ENCODE measurements around the gene SDK2. TPM values are rescaled to one million over a fixed set of nuclear protein-coding genes. Genes with fewer than 3 reads are reported as not detected.

SDK2 gene
- total RNA-seq, 1 donor from 2014 or later, result not detected

DNA sequence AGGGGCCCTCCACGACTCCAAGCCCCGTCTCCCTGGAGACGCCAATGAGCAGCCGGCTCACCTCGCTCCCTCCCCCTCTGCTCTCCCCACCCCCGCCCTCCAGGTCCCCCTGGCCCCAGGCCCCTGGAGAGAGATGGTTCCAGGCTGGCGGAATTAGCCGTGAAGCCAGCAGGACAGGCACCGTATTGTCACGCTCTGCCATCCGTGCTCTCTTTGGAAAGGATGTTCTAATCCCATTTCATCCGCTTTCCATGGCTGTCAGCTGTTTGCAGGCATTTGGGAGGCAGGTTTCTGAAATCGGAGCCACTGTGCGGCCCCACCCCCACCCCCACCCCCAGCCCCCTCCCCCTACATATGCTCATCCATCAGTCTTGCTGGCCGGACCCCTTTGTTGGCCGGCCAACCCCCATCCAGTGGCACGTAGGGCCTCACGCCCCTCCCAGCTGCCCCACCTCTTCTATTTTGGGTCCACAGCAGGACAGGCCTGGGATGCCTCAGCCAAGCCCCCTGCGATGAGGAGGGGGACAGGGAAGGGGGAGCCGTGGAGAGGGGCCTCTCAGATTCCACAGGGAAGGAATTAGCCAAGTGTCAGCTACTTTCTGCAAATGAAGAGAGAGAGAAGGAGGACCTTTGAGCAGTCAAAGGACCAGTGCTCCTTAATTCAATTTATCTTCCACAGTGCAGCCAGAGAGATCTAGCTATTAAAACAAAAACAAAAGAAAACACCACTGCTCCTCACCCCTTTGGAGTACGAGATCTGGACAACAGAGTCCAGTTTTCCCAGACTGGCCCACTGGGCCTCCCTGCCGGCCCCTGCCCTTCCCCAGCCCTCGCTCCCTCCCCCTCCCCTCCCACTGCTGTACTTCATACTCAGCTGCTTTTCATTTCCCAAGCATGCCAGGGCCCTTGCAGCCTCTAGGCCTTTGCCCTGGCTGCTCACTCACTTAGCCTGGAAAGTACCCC lies 30.7 kb downstream of the SDK2 start:
- no peak for DNase-seq (ENCODE audit: low read depth in 2 of 2)

DNA sequence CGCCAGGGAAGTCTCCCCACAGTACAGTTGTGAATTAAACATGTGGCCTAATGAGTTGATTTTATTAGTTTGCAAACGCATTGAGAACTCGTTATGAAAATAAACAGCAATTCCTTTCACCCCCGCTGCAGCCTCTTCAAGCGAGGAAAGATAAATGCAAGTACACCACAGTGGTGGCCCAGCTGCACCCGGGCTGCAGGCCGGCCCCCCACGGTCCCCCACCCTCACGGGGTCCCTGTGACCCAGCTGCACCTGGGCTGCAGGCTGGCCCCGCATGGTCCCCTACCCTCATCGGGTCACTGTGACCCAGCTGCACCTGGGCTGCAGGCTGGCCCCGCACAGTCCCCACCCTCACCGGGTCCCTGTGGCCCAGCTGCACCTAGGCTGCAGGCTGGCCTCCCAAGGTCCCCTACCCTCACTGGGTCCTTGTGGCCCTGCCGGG lies 32.2 kb downstream of the SDK2 start:
- DNase-seq (ENCODE audit: low read depth in 2 of 2), result no peak

- DNase-seq (ENCODE audit: low read depth in 2 of 2), result no peak
Measured at GRCh38 chr17:73611630-73612029, 32.6 kb downstream of the SDK2 start.

DNA sequence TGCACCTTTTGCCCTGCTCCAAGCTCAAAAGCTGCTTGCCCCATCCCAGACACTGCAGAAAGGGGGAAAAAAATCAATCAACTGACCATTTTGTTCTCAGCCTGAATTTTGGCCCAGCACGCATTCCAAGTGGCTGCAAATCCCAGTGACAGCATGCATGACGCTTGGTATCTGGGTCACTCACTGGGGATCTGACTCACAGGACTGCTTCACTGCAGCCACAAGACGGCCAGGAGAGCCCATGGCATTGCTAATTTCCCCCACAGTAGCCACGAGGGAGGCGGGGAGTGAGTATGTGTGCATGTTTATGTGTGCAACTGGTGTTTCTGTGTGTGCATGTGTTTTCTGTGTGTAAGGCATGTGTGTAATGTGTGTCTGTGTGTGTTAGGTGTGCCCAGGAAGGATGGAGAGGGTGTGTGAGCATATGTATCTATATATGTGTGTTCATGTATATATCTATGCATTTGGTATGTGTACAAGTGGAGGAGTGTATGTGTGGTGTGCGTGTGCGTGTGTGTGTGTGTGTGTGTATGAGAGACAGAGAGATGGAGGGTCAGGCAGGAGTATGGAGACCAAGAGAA lies 33.8 kb downstream of the SDK2 start:
- DNase-seq (ENCODE audit: low read depth in 2 of 2), result no peak

GRCh38 chr17:73609758-73610157 lies 34.5 kb downstream of the SDK2 start:
- DNase-seq (ENCODE audit: low read depth in 2 of 2), result no peak

- DNase-seq (ENCODE audit: low read depth in 2 of 2), result no peak
Measured at GRCh38 chr17:73609060-73609459, 35.2 kb downstream of the SDK2 start.

GRCh38 chr17:73605444-73605843 lies 38.8 kb downstream of the SDK2 start:
- no peak for DNase-seq (ENCODE audit: low read depth in 2 of 2)

DNA sequence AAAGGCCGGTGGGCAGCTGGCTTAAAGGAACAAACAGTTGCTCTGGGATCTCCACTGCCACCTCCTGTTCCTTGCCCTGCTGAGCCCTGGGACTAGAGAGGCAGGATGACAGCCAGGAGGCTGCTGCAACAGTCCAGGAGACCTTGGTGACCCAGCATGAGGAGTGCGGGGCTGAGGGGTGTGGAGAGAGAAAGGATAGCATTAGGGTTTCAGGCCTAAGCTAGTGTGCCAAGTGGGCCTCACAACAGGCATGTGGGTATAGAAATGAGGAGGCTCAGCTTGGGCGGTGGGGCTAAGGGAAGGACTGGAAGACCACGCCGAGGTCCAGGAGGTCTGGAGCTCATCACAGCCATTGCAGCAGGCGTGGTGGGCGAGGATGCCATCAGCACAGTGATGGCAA lies 39.8 kb downstream of the SDK2 start:
- no peak for DNase-seq (ENCODE audit: low read depth in 2 of 2)

DNA sequence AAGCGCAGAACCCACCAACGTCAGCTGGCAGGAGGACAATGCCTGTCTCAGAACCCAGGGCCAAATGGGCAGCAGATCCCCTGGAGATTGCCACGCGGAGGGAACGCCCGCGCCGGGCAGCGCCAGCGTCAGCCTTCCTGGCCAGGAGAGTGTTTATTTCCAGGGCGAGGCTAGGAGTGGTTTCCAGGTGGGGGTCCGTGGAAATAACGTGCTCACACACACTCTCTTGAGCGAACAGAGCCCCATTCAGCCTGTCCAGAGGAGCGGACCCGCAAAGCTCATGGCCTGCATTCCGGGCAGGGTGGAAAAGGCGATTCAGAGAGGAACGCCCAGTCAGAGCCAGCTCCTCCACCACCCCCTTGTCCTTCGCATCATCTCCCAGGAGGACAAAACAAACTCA lies 40.3 kb downstream of the SDK2 start:
- DNase-seq (ENCODE audit: low read depth in 2 of 2), result no peak

DNA sequence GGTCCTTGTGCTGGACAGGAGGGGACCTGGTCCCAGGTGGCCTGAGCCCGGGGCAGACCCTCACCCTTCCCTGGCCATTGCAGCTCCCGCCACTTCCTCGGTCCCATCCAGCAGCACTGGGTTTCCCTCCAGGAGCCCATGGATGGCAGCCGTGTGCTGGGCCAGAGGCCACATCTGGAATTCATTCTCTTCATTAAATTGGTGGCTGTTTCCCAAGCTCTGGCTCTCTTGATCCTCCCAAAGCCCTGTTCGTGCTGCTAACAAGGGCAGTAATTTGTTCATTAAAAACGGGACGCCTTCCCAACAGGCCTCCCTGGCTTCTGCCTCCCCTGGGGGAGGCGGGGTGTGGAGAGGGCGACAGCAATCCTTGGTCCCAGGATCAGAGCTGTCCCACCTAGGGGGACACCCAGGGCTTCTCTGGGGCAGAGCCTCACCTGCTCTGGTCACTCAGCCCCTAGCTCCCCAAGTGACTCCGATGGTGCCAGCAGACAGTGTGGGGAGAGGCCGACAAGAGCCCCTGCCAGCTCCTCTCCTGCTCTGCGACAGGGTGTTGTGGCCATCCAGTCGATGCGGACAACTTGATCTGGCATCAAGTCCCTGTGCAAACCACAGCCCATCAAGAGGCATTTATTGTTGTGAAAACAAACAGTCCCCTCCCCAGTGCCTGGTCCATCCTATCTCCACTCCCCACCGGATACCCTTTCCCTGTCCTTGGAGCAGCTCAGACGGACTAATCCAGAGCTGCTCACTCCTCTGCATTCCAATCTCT lies 44.0 kb downstream of the SDK2 start:
- no peak for DNase-seq (ENCODE audit: low read depth in 2 of 2)

DNA sequence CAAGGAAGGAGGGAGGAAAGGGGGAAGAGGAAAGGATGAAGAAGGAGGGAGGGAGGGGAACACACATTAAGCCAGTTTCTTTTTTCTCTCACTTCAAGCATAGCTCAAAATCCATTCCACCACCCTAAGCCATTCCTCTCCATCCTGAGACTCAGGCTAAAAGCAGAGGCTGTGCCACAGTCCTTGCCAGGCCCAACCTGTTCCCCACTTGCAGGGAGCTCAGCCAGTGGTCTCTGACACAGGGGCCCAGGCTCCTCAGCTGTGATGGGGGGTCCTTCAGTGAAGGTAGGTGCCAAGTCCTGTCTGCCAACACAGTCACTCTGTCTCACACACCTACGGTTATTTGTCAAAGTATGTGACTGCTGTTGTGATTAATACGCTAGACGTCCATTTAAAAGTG lies 44.6 kb downstream of the SDK2 start:
- DNase-seq (ENCODE audit: low read depth in 2 of 2), result no peak

DNA sequence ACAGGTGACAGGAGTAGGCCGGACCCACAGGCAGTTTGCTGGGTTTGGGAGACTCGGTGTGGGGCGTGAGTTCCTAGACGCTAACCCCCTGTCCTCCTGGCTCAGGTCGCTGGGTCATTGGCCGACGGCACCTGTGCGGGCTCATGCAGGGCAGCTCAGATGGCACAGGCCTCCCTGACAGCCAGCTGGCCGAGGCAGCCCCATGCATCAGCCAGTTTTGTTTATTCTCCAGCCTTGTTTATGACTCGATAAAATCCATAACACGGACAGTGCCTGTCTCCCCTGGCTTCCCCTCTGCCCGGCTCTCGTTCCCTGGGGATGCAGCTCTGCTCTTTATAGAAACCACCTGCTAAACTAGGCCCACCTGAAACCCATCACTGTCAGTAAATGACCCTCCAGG lies 46.0 kb downstream of the SDK2 start:
- no peak for DNase-seq (ENCODE audit: low read depth in 2 of 2)

- DNase-seq (ENCODE audit: low read depth in 2 of 2), result no peak
Measured at GRCh38 chr17:73595931-73596330, 48.3 kb downstream of the SDK2 start.

GRCh38 chr17:73595479-73595878 lies 48.8 kb downstream of the SDK2 start:
- no peak for DNase-seq (ENCODE audit: low read depth in 2 of 2)

GRCh38 chr17:73595068-73595467 lies 49.2 kb downstream of the SDK2 start:
- no peak for DNase-seq (ENCODE audit: low read depth in 2 of 2)

DNA sequence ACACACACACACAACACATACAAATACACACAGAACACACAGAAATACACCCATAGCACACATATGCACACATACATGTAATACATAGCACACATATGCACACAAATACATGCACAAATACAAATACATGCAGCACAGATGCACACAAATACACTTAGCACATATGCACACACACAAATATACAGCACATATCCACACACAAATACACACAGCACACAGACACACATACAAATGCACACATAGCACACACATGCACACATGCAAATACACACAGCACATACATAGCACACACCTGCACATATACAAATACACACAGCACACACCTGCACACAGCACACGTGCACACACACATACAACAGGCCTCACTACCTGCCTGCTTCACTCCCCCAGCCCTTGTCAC lies 49.6 kb downstream of the SDK2 start:
- no peak for DNase-seq (ENCODE audit: low read depth in 2 of 2)

DNA sequence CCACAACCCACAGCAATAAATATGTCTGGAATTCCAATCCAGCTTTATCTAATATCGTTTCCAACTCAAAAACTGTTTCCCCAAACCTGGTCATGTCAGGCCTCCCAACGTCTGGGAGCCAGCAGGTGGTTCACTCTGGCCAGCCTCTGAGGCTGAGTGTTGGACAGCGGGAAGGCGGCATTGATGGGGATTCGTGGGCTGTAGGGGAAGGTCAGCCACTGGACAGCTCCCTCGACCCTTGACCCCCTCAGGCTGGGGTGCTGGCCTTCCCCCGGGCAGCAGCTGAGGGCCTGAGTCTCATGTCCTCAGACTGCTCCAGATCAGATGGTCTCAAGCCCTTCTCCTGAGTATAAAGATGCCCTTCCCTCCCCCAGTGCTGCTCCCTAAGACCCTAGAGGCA lies 50.2 kb downstream of the SDK2 start:
- DNase-seq (ENCODE audit: low read depth in 2 of 2), result no peak

GRCh38 chr17:73593249-73593965 lies 50.8 kb downstream of the SDK2 start:
- no peak for DNase-seq (ENCODE audit: low read depth in 2 of 2)

DNA sequence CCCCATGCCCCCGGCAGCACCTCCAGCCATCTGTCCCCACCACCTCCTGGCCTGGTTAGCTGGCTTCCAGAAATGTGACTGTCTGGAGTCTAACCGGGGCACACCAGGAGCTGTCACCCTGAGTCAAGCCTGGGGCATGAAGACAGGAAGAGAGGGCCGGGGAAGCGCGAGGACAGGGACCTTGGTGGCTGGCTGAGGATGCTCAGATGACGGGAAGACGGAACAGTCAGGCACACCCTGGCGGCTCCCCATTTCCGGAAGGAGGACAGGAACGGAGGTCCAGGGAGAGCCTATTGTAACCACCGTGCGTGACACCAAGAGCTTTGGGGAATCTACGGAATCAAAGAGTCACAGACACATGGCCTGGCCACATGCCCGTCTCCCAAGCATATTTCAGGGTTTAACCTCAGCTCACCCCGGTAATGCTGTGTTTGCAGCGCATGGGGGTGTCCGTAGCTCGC lies 51.7 kb downstream of the SDK2 start:
- no peak for DNase-seq (ENCODE audit: low read depth in 2 of 2)

- DNase-seq (ENCODE audit: low read depth in 2 of 2), result no peak
Measured at GRCh38 chr17:73592079-73592415, 52.2 kb downstream of the SDK2 start.

DNA sequence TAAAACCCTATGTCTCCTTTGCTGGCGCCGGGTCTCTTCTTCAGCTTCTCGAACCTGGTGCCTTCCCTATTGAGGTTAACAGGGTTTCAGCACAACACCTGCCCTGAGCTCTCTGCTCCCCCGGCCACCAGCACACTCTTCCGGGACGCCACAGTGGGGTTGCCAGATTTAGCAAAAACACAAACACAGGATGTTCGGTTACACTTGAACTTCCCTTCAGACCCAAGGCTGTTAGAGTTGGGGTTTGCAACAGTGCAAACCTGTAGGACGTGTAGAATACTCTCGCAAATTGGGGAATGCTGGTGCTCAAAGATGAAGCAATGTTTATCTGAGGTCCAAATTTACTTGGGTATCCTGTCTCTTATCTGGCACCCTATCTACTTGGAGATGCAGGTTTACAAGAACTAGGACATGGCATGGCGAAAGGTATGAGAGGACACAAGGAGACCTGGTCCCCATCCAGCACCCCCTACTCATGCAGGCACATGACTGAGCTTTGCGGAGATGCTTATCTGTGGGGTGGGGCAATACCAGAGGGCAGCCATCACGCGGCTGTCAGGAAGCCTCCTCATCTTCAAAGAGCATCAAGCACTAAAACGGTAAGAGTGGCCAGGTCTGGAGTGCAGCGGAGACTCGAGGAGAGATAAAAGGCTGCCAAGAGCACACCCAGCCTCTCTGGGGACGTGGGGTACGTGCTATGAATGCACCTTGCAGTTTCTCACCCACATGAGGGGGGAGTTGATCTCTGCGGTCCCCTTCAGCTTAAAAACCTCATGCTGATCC lies 52.8 kb downstream of the SDK2 start:
- DNase-seq (ENCODE audit: low read depth in 2 of 2), result no peak
